Nephron (organoid): ENCODE measurements around the gene PLXND1.

Source experiments
- H3K27ac Mint-ChIP-seq, 3 experiments: 2 replicates each; pipeline ENCODE4 v1.8.0; 2020; ENCODE audit warnings: mixed read lengths in 3 of 3, mild to moderate bottlenecking in 2 of 3, moderate library complexity in 1 of 3
- H3K27me3 Mint-ChIP-seq: 2 replicates; pipeline ENCODE4 v1.8.0; 2021; ENCODE audit warnings: low read depth, mild to moderate bottlenecking, moderate library complexity, mixed read lengths
- H3K36me3 Mint-ChIP-seq: 2 replicates; pipeline ENCODE4 v1.8.0; 2020; ENCODE audit warnings: low read depth, mixed read lengths
- H3K4me1 Mint-ChIP-seq: 2 replicates; pipeline ENCODE4 v1.8.0; 2020; ENCODE audit warnings: mixed read lengths
- H3K4me3 Mint-ChIP-seq, 3 experiments: 2 replicates each; pipeline ENCODE4 v1.8.0; 2020; ENCODE audit warnings: mild to moderate bottlenecking in 3 of 3, mixed read lengths in 3 of 3, moderate library complexity in 2 of 3
- H3K9me3 Mint-ChIP-seq: 2 replicates; pipeline ENCODE4 v1.8.0; 2020; ENCODE audit warnings: mixed read lengths
- CTCF ChIP-seq, 3 experiments: fragments of 200-600 bp; sonication (generic); IDR thresholded peaks; one replicate each; pipeline ENCODE4 v1.5.0; 2021; ENCODE audit warnings: antibody characterized with exemption in 3 of 3; ENCODE audit not compliant: unreplicated experiment in 3 of 3

PLXND1 gene

GRCh38 chr3:129573493-129573892 lies 33.0 kb downstream of the PLXND1 start:
- Mint-ChIP-seq H3K4me3 (no peak overlapping the region), H3K36me3 (peaks cover 4% of the 10 kb centered on the region), H3K27me3 (no peaks in the 10 kb centered on the region), H3K4me1 (peaks cover 4% of the 10 kb centered on the region), H3K27ac (no peak overlapping the region), H3K9me3 (no peaks in the 10 kb centered on the region)
- no peak for TF ChIP-seq CTCF (IDR thresholded peaks at IDR 0.05; ENCODE audit: unreplicated experiment in 3 of 3)

- peaks cover 10% of the 10 kb centered on the region for H3K4me1 Mint-ChIP-seq
- peaks cover 4% of the 10 kb centered on the region for H3K36me3 Mint-ChIP-seq
- TF ChIP-seq CTCF (IDR thresholded peaks at IDR 0.05; ENCODE audit: unreplicated experiment in 3 of 3) = no peak
- no peaks in the 10 kb centered on the region for H3K27me3 Mint-ChIP-seq
- H3K9me3 Mint-ChIP-seq = no peaks in the 10 kb centered on the region
- no peak overlapping the region for H3K4me3 Mint-ChIP-seq
- H3K27ac Mint-ChIP-seq = no peak overlapping the region
Observed at GRCh38 chr3:129572603-129573002, 33.9 kb downstream of the PLXND1 start.

GRCh38 chr3:129571605-129572547 lies 34.6 kb downstream of the PLXND1 start:
- H3K27ac Mint-ChIP-seq = no peak overlapping the region
- H3K4me1 Mint-ChIP-seq = peaks cover 14% of the 10 kb centered on the region
- H3K27me3 Mint-ChIP-seq = no peaks in the 10 kb centered on the region
- H3K36me3 Mint-ChIP-seq = peaks cover 4% of the 10 kb centered on the region
- no peak overlapping the region for H3K4me3 Mint-ChIP-seq
- TF ChIP-seq CTCF (IDR thresholded peaks at IDR 0.05; ENCODE audit: unreplicated experiment in 3 of 3) = no peak
- no peaks in the 10 kb centered on the region for H3K9me3 Mint-ChIP-seq

- Mint-ChIP-seq H3K4me3 (no peak overlapping the region), H3K9me3 (no peaks in the 10 kb centered on the region), H3K27me3 (no peaks in the 10 kb centered on the region), H3K27ac (no peak overlapping the region), H3K4me1 (peaks cover 20% of the 10 kb centered on the region), H3K36me3 (peaks cover 4% of the 10 kb centered on the region)
- TF ChIP-seq CTCF (IDR thresholded peaks at IDR 0.05; ENCODE audit: unreplicated experiment in 3 of 3) = no peak
Observed at GRCh38 chr3:129569856-129570255, 36.6 kb downstream of the PLXND1 start.

GRCh38 chr3:129567939-129568338 lies 38.5 kb downstream of the PLXND1 start:
- no peak for TF ChIP-seq CTCF (IDR thresholded peaks at IDR 0.05; ENCODE audit: unreplicated experiment in 3 of 3)
- Mint-ChIP-seq H3K4me3 (no peak overlapping the region), H3K9me3 (no peaks in the 10 kb centered on the region)

More at GRCh38 chr3:129567939-129568338, 38.5 kb downstream of the PLXND1 start:
- peaks cover 31% of the 10 kb centered on the region for H3K4me1 Mint-ChIP-seq
- peak overlapping the region in 1 of 3 experiments; percentile 32 for H3K27ac Mint-ChIP-seq
- H3K27me3 Mint-ChIP-seq = no peaks in the 10 kb centered on the region
- H3K36me3 Mint-ChIP-seq = peaks cover 4% of the 10 kb centered on the region
